Esophagus mucosa (tissue), 1 donor: Measurements from ENCODE around the gene PNRC2. TPM values are rescaled to one million over a fixed set of nuclear protein-coding genes. Genes with fewer than 3 reads are reported as not detected.
"Not testable (repeated sequence)": the region's sequence is repeated elsewhere in the genome, so short reads cannot be mapped to it uniquely, and the experiment has no call there.

ENCODE experiments used
- ATAC-seq: fragments of 200-7000 bp; cut with Tn5 transposase; one replicate; pipeline ENCODE4 v1.9.1; 2020
- total RNA-seq: library from RNA; stranded (reverse); gene quantifications from one replicate; pipeline ENCODE4 v1.2.4, GENCODE V29; 2023
- donor health status: DM: yes; HTN: yes; CAD: no.

The PNRC2 gene
- total RNA-seq, 1 donor from 2014 or later = 47.8 TPM

DNA sequence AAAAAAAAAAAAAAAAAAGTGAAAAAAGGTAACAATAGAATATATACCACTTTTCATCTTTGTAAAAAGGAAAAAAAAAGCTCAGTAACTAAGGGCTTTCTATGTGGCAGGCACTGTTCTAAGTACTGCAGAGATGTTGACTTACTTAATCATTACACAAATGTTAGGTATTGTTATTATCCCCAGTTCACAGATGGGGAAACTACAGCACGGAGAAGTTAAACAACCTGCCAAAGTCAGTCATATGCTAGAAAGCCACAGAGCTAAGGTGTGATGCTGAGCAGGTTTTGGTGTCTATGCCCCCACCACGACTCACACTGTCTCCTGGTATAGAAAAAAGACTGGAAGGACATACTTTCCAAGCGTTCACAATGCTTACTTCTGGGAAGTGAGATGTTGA is 6.6 kb upstream of the PNRC2 start:
- ATAC-seq = no peak

DNA sequence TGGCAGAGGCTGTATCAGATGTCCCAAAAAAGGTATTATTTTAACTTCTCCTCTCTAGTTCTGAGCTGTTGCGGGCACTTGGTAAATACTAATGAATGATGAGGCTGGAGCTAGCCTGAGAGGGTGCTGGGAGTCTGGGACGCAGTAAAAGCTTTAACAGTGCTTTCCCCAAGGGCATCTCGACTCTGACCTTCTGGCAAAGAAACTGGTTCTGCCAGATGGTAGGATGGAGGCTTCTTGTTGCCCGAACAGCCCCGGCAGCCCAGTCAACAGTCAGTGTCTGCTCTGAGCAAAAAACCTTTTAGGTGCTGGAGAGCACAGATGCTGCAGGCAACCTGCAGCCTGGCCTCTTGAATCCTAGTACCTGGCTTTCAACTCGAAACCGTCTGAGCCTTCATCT is 2.5 kb upstream of the PNRC2 start:
- no peak for ATAC-seq

- not testable (repeated sequence) for ATAC-seq
Observed at GRCh38 chr1:23958040-23958809, 1.4 kb upstream of the PNRC2 start.

DNA sequence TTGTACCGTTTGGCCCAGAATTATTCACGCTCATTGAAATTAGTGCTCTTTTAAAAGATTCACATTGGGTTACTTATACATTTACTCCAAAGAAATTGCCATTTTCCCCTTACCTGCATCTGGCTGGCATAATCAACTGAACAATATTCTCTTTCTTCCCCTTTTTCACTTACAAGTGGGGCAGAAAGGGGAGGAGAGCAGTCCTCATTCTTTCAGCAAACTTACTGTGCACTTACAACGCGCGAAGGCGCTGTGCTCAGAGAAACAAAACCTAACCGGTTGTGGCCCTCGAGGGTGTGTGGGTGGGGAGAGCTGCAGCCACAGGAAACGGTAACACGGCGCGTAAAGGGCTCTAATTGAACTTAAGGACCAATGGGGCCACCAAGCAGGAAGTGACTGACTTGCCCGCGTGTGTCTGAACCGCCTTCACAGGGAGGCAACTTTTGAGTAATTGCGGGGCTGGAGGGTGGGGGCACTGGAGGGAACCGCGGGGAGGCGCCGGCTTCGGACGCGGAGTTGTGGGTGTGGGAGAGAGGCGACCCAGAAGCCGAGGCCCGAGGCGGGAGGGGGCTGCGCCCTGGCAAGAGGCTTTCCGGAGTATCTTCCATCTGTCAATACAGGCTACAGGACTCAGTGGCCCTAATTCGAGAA is 693 bp upstream of the PNRC2 start:
- peak; percentile 84 for ATAC-seq

- no peak for ATAC-seq
Observed at GRCh38 chr1:23960291-23961020, 828 bp downstream of the PNRC2 start.

GRCh38 chr1:23963617-23964234 is 4.1 kb downstream of the PNRC2 start:
- ATAC-seq = no peak

DNA sequence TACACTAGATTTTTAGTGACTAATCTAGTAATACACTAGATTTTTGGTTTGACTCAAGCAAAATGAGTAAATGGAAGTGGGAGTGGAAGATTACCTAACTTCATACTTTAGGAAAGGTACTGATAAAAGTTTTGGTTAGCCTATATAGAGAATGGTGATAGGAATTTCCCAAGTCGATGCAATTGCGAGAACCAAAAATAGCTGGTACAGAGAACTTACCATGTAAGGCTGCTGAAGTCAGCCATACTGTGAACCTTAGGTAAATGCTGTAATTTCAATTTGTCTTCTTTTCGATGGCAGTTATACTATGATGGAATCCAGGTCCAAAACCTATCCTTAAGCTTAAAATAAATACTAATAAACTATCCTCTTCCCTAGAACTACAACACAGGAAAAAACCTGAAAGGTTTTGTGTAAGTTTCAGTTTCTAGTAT is 4.6 kb downstream of the PNRC2 start:
- no peak for ATAC-seq

- no peak for ATAC-seq
Observed at GRCh38 chr1:23964790-23965740, 5.4 kb downstream of the PNRC2 start.

DNA sequence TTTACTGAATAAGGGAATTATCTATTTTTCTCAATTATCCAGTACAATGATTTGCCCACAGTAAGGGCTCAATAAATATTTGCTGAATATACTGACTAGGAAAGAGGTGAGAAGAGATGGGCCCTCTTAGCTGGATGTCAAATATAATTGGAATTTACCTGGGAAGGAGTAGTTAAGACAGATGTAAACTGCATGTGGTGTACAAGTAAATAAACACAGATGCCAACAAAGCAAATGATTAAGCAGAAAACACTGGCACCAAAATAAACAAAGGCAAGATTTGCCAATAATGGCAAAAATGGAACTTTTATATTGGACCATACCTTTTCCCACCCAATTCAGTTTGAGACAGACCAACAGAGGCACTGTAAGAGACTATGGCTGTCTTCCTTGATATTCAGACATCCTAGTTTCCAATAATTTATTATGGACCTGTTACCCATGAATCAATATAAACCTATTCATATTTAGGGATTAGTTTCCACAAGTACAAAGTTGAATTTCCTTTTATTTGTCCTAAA is 7.4 kb downstream of the PNRC2 start:
- ATAC-seq = no peak

GRCh38 chr1:23967871-23968270 is 8.2 kb downstream of the PNRC2 start:
- ATAC-seq = no peak

DNA sequence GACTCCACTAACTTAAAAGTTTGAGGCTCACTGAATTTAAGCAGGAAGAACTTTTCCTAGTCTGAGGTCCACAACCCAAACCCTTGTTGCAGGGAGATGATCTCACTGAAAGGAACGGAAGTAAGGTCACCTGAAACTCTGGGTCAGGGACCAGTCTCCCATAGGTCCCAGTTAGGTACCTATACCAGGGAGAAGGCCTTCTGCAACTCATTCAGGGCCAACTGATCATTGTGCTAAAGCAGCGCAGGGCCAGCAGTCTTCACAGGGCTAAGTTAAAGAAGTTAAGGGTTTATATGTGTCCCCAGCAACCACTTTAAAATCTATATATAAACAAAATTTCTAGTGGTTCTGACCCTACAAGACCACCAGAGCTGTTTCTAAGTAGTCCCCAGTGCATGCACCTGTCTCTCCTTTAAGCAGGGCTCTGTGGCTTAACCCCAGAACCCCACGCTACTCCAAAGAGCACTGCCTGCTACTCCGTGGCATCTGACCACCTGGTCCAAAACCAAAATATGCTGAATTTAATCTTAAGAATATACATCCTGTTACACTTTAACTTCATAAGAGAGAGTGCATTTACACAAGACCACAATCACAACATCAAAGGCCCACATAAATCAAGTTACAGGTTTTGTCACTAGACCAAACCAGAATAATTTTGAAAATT is 17.7 kb downstream of the PNRC2 start:
- ATAC-seq = no peak

DNA sequence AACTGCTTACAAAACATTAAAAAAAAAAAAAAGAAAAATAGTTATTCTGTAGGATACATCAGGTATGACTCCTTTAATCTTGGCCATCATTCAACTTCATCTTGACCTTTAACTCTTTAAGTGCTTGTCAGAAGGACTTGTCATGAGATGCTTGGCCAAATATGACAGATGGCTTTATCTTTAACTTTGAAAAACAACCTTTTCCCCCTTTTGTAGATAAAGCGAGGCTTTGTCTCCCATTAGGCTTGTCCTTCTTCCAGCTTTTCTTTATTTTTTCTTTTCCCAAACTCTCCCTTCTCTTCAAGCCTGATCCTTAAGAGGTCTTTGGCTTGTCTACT is 18.2 kb downstream of the PNRC2 start:
- no peak for ATAC-seq

GRCh38 chr1:23978805-23979204 is 19.2 kb downstream of the PNRC2 start:
- ATAC-seq = no peak

DNA sequence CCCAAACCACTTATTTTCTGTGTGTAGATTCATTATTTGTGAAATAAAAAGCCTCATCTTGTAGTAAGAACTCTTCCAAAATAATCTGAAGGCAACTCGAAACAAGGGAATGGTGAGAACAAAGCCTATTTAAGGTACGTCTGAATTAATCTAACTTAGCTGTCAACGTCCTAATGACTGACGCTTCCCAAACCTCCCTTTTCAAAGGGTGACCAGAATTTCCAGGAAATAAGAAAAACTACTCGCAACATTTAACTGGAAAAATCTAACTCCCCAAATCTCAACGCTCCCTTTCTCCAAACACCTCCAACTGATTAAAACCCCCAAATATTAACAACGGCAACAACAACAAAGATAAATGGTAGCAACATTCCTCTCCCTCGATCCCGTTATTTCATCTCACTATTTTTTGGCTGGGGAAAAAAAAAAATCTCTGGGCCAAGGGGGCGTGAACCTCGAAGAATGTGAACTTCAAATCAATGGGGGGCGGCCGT is 19.8 kb downstream of the PNRC2 start:
- no peak for ATAC-seq

DNA sequence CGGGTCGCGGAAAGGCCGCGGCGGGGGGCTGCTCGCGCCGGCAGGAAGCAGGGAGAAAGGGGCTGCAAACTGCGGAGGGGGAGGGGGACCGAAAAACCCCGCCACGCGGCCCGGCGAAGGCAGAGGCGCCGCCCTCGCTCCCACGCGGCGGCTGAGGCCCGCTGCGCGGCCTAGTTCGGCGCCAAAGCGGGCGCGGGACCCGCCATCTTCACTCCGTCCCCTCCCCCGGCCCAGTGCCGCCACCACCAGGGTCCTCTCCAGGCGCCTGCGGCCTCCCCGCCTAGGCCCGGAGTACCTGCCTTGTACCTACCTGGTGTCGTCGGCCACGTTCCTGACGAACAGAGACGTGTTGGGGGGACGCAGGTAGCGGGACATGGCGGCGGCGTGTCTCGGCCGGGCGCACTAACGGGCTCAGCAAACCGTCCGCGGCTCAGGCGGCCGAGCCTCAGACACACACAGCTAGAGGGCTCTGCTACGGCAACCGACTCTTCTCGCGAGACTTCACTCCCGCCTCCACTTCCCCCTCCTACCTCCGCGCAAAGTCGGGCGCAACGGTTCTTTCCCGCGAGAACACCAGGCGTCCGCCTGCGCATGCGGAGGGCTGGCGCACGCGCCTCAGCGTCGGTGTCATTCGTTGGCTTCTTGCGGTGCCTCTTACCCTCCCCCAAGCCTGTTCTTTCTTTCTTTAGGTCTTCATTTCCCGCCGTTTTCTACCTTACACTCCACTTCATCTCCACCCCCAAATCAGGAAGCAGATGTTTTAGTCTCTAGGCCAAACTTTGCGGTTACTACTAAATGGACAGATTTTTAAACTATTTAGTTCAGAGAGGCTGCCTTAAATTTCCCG is 20.5 kb downstream of the PNRC2 start, which contains the start of gene SRSF10:
Gene SRSF10, minus strand, starts transcription at position 447 of the 847 bp plus-strand sequence. Its CDS starts 72 bp downstream, at position 375.
- peak; percentile 99 for ATAC-seq

DNA sequence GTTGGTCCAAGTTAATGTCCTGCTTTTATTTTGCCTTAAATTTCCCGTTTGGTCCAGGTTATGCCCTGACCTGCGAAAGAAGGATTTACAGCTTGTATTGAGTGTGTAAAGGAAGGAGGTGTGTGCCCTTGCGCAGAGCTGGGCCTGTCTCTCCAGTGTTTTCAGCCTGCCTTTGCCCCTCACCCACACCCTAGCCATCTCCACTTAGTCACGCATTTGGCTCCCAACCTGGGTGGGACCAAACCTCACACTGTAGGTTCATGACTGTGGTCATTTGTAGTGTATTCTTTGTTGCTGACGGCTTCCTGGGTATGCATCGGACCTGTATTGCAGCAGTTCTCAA is 21.1 kb downstream of the PNRC2 start:
- peak; percentile 37 for ATAC-seq

DNA sequence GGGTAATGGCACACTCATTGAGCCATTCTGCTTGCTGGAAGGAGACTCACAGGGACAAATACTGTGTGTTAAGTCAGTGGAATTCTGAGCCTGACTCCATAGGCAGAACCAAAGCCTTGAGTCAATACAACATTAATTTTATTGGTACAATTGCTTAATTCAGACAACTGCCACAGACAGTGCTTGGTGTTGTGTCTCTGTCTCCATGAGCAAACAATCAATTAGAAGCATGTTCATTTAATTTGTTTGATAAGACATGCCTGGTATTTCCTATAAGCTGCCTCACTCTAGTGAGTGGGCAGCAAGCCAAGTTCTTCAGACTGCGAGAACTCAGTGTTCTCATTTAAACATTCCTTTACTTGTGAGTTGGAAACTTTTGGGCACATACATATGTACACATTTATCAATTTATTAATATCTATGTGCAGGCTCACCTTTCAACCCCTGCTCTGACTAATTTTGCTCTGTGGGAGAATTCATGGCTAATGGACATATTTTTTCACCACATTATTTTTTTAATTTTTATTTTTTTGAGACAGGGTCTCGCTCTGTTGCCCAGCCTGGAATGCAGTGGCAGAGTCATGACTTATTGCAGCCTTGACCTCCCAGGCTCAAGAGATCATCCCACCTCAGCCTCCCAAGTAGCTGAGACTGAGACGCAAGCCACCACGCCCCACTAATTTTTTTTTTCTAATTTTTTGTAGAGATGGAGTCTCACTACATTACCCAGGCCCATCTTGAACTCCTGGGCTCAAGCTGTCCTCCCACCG is 25.0 kb downstream of the PNRC2 start:
- no peak for ATAC-seq

- ATAC-seq = not testable (repeated sequence)
Observed at GRCh38 chr1:23987038-23987437, 27.4 kb downstream of the PNRC2 start.

GRCh38 chr1:23989263-23989662 is 29.6 kb downstream of the PNRC2 start:
- ATAC-seq = no peak
